OCI-LY1 (cell line): ENCODE data around the gene AKT2.

Experiments
- CTCF ChIP-seq: fragments of 200-600 bp; sonication (generic), shearing (Covaris generic); IDR thresholded peaks from 2 replicates; pipeline ENCODE4 v1.5.1; 2017; ENCODE audit warnings: mild to moderate bottlenecking, antibody characterized with exemption, low read length, moderate library complexity, mixed read lengths
- EZH2 ChIP-seq: fragments of 200-600 bp; sonication (generic), shearing (Covaris generic); IDR thresholded peaks from 2 replicates; pipeline ENCODE4 v1.8.0; 2017; ENCODE audit warnings: borderline replicate concordance, mixed run types, mild to moderate bottlenecking, antibody characterized with exemption, low read length, moderate library complexity, mixed read lengths

GRCh38 chr19:40247735-40248262 lies 37.3 kb downstream of the AKT2 start:
- TF ChIP-seq CTCF (no peak), EZH2 (no peak)
